Mammary epithelial cell (primary cell): ENCODE data around the gene GPX4.

ENCODE experiments used
- EZH2 ChIP-seq: IDR thresholded peaks from 2 replicates; pipeline ENCODE4 v1.6.1; 2012; ENCODE audit warnings: low read length, inconsistent platforms, borderline replicate concordance
- TF ChIP-seq, protein P1 (sequence below), 2 donors: IDR thresholded peaks in 1 of 2; conservative IDR thresholded peaks in 1 of 2; 2 replicates each; pipeline ENCODE4 v1.5.1; 2011 to 2012; ENCODE audit warnings: inconsistent platforms in 2 of 2, low read length in 2 of 2, mild to moderate bottlenecking in 2 of 2, control low read depth in 1 of 2, low read depth in 1 of 2; ENCODE audit not compliant: insufficient read depth in 1 of 2; ENCODE audit errors: extremely low read depth in 1 of 2

DNA sequence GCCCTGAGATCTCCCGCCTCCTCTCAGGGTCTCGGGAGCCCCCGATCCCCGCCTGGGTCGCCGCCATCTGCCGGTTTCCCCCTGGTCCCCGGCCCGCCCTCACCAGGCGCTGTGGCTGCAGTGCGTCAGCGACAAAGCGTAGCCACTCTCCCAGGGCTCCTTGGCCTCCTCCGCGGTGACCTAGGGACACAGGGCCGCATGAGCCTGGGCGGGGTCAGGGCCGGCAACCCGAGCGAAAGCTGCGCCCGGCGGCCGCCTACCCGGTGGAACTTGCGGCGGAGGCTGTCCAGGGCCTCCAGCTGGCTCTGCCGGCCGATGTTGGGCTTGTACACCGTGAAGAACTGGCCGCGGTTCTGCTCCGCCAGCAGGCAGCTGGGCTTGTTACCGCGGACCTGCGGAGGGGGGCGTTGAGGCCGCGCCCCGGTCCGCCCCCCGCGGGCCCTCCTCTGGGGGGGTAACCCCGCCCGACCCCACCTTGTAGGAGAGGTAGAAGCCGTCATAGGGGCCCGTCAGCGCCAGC lies 5.3 kb downstream of the GPX4 start:
- TF ChIP-seq, protein P1, sequence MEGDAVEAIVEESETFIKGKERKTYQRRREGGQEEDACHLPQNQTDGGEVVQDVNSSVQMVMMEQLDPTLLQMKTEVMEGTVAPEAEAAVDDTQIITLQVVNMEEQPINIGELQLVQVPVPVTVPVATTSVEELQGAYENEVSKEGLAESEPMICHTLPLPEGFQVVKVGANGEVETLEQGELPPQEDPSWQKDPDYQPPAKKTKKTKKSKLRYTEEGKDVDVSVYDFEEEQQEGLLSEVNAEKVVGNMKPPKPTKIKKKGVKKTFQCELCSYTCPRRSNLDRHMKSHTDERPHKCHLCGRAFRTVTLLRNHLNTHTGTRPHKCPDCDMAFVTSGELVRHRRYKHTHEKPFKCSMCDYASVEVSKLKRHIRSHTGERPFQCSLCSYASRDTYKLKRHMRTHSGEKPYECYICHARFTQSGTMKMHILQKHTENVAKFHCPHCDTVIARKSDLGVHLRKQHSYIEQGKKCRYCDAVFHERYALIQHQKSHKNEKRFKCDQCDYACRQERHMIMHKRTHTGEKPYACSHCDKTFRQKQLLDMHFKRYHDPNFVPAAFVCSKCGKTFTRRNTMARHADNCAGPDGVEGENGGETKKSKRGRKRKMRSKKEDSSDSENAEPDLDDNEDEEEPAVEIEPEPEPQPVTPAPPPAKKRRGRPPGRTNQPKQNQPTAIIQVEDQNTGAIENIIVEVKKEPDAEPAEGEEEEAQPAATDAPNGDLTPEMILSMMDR (conservative IDR thresholded peaks at IDR 0.05 in 1 of 2, IDR thresholded peaks at IDR 0.05 in 1 of 2; ENCODE audit: extremely low read depth in 1 of 2, insufficient read depth in 1 of 2, low read depth in 1 of 2, low read length in 2 of 2): no peak
- no peak for TF ChIP-seq EZH2
